ENCODE measurements around the gene KISS1R.

KISS1R gene

DNA sequence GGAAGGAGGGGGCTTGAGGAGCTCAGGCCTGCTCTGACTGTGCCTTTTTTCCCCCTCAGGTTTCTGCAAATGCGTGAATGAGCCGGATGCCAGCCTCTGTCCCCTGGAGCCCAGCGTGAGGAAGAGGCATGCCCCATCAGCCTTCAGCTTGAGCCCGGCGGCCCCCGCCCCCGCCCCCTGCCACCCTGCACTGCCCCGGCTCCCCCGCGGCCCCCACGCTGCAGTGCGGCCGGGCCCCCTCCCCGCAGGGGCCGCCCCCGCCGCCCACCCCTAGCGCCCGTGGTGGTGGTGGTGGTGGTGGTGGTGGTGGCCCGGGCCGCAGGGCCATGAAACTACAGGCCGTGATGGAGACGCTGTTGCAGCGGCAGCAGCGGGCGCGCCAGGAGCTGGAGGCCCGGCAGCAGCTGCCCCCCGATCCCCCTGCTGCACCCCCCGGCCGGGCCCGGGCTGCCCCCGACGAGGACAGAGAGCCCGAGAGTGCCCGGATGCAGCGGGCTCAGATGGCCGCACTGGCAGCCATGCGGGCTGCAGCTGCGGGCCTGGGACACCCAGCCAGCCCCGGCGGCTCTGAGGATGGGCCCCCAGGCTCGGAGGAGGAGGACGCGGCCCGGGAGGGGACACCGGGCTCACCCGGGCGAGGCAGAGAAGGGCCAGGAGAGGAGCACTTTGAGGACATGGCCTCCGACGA lies 12.2 kb downstream of the KISS1R start:
- H3K36me3 ChIP-seq (ENCODE audit: insufficient read depth, low read depth, low read length): peaks cover 10% of the 10 kb centered on the region; the same call in 1 of the 2 replicates
- H3K4me3 ChIP-seq (ENCODE audit: low read length): no peak overlapping the region
- H3K27ac ChIP-seq (ENCODE audit: low read length): no peak overlapping the region
- H3K9ac ChIP-seq (ENCODE audit: low read depth, low read length): no peak overlapping the region
- H3K9me3 ChIP-seq (ENCODE audit: insufficient read depth, low read depth, low read length): no peaks in the 10 kb centered on the region
- peaks cover 6% of the 10 kb centered on the region; the same call in 1 of the 2 replicates for H3K27me3 ChIP-seq (ENCODE audit: insufficient read depth, low read length)
- H3K4me1 ChIP-seq (ENCODE audit: insufficient read depth, low read length): 0 out of 2 replicates have a peak, but pooled peaks cover 3% of the 10 kb centered on the region

- no peak overlapping the region for H3K4me3 ChIP-seq (ENCODE audit: low read length)
- H3K27ac ChIP-seq (ENCODE audit: low read length): no peak overlapping the region
- H3K4me1 ChIP-seq (ENCODE audit: insufficient read depth, low read length): 0 out of 2 replicates have a peak, but pooled peaks cover 3% of the 10 kb centered on the region
- H3K9ac ChIP-seq (ENCODE audit: low read depth, low read length): no peak overlapping the region
- H3K9me3 ChIP-seq (ENCODE audit: insufficient read depth, low read depth, low read length): no peaks in the 10 kb centered on the region
- peaks cover 10% of the 10 kb centered on the region; the same call in 1 of the 2 replicates for H3K36me3 ChIP-seq (ENCODE audit: insufficient read depth, low read depth, low read length)
- peaks cover under 1% of the 10 kb centered on the region; the same call in 1 of the 2 replicates for H3K27me3 ChIP-seq (ENCODE audit: insufficient read depth, low read length)
Observed at GRCh38 chr19:929891-930258, 12.7 kb downstream of the KISS1R start.

DNA sequence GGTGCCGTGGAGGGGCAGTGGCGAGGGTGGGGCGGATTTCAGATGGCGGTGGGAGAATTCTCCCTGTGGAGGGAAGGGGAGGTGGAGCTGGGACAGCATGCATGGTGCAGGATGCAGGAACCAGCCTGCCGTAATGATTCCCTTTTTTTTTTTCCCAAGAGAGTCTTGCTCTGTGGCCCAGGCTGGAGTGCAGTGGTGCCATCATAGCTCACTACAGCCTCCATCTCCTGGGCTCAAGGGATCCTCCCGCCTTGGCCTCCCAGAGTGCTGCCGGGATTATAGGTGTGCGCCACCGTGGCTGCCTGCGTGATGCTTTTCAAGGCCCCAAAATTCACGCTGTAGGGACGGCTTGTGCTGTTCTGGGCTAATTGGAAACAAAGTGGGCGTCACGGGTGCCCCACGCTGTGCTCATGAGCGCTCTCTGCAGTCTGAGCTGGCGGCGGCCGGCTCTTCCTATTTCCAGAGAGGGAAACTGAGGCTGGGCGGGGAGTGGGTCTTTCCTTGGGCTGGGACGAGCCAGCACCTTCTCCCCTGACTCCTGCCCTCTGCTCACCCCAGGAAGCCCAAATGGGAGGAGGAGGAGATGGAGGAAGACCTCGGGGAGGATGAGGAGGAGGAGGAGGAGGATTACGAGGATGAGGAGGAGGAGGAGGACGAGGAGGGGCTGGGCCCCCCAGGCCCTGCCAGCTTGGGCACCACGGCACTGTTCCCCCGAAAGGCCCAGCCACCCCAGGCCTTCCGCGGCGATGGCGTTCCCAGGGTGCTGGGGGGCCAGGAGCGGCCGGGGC lies 14.9 kb downstream of the KISS1R start:
- peaks cover 15% of the 10 kb centered on the region; the same call in 1 of the 2 replicates for H3K36me3 ChIP-seq (ENCODE audit: insufficient read depth, low read depth, low read length)
- H3K4me1 ChIP-seq (ENCODE audit: insufficient read depth, low read length): 0 out of 2 replicates have a peak, but pooled peaks cover 3% of the 10 kb centered on the region
- no peak overlapping the region for H3K9ac ChIP-seq (ENCODE audit: low read depth, low read length)
- no peaks in the 10 kb centered on the region for H3K9me3 ChIP-seq (ENCODE audit: insufficient read depth, low read depth, low read length)
- no peak overlapping the region for H3K4me3 ChIP-seq (ENCODE audit: low read length)
- H3K27me3 ChIP-seq (ENCODE audit: insufficient read depth, low read length): no peaks in the 10 kb centered on the region
- H3K27ac ChIP-seq (ENCODE audit: low read length): no peak overlapping the region

- Histone ChIP-seq H3K27ac (ENCODE audit: low read length) (no peak overlapping the region), H3K9me3 (ENCODE audit: insufficient read depth, low read depth, low read length) (no peaks in the 10 kb centered on the region), H3K4me1 (ENCODE audit: insufficient read depth, low read length) (0 out of 2 replicates have a peak, but pooled peaks cover 3% of the 10 kb centered on the region), H3K9ac (ENCODE audit: low read depth, low read length) (no peak overlapping the region), H3K4me3 (ENCODE audit: low read length) (no peak overlapping the region), H3K27me3 (ENCODE audit: insufficient read depth, low read length) (no peaks in the 10 kb centered on the region), H3K36me3 (ENCODE audit: insufficient read depth, low read depth, low read length) (peaks cover 19% of the 10 kb centered on the region; the same call in 1 of the 2 replicates)
Observed at GRCh38 chr19:932648-933552, 15.8 kb downstream of the KISS1R start.

DNA sequence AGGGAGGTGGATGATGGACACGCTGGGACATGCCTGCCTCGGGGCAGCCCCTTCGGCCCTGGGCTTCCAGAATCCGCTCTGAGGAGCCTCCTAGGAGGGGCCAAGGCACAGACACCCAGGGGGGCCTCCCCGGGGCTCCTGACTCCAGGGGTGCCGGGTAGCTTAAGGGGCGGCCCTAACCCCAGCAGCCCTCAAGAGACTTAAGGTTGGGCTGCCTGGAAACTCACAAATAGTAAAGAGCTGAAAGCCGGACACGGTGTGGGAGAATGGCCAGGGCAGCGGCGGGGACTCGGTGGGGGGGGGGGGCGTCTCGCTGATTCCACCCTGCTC lies 16.4 kb downstream of the KISS1R start:
- Histone ChIP-seq H3K9me3 (ENCODE audit: insufficient read depth, low read depth, low read length) (no peaks in the 10 kb centered on the region), H3K27me3 (ENCODE audit: insufficient read depth, low read length) (no peaks in the 10 kb centered on the region), H3K27ac (ENCODE audit: low read length) (no peak overlapping the region), H3K4me1 (ENCODE audit: insufficient read depth, low read length) (0 out of 2 replicates have a peak, but pooled peaks cover 3% of the 10 kb centered on the region), H3K4me3 (ENCODE audit: low read length) (no peak overlapping the region), H3K36me3 (ENCODE audit: insufficient read depth, low read depth, low read length) (peaks cover 23% of the 10 kb centered on the region; the same call in 1 of the 2 replicates), H3K9ac (ENCODE audit: low read depth, low read length) (no peak overlapping the region)

GRCh38 chr19:934197-934840 lies 17.2 kb downstream of the KISS1R start:
- Histone ChIP-seq H3K36me3 (ENCODE audit: insufficient read depth, low read depth, low read length) (peaks cover 24% of the 10 kb centered on the region), H3K27ac (ENCODE audit: low read length) (no peak overlapping the region)

GRCh38 chr19:934865-935479 lies 17.8 kb downstream of the KISS1R start:
- no peak overlapping the region for H3K9ac ChIP-seq (ENCODE audit: low read depth, low read length)
- no peaks in the 10 kb centered on the region for H3K27me3 ChIP-seq (ENCODE audit: insufficient read depth, low read length)
- no peak overlapping the region for H3K27ac ChIP-seq (ENCODE audit: low read length)
- H3K4me3 ChIP-seq (ENCODE audit: low read length): no peak overlapping the region
- H3K36me3 ChIP-seq (ENCODE audit: insufficient read depth, low read depth, low read length): peaks cover 23% of the 10 kb centered on the region
- 0 out of 2 replicates have a peak, but pooled peaks cover 3% of the 10 kb centered on the region for H3K4me1 ChIP-seq (ENCODE audit: insufficient read depth, low read length)
- no peaks in the 10 kb centered on the region for H3K9me3 ChIP-seq (ENCODE audit: insufficient read depth, low read depth, low read length)

More at GRCh38 chr19:934197-934840, 17.2 kb downstream of the KISS1R start:
- Histone ChIP-seq H3K4me1 (ENCODE audit: insufficient read depth, low read length) (0 out of 2 replicates have a peak, but pooled peaks cover 3% of the 10 kb centered on the region), H3K27me3 (ENCODE audit: insufficient read depth, low read length) (no peaks in the 10 kb centered on the region), H3K4me3 (ENCODE audit: low read length) (no peak overlapping the region), H3K9me3 (ENCODE audit: insufficient read depth, low read depth, low read length) (no peaks in the 10 kb centered on the region), H3K9ac (ENCODE audit: low read depth, low read length) (no peak overlapping the region)

DNA sequence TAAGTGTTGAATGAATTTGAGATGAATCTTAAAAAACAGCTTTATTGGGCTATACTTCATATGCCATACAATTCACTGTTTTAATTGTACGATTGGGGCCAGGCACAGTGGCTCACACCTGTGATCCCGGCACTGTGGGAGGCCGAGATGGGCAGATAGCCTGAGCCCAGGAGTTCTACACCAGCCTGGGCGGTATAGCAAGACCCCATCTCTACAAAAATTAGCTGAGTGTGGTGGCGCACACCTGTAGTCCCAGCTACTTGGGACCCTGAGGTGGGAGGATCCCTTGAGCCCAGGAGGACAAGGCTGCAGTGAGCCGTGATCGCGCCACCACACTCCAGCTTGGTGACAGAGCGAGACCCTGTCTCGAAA lies 19.0 kb downstream of the KISS1R start:
- H3K9me3 ChIP-seq (ENCODE audit: insufficient read depth, low read depth, low read length): no peaks in the 10 kb centered on the region
- no peaks in the 10 kb centered on the region for H3K27me3 ChIP-seq (ENCODE audit: insufficient read depth, low read length)
- H3K36me3 ChIP-seq (ENCODE audit: insufficient read depth, low read depth, low read length): peaks cover 16% of the 10 kb centered on the region; the same call in 1 of the 2 replicates
- H3K4me3 ChIP-seq (ENCODE audit: low read length): no peak overlapping the region
- no peak overlapping the region for H3K9ac ChIP-seq (ENCODE audit: low read depth, low read length)
- no peak overlapping the region for H3K27ac ChIP-seq (ENCODE audit: low read length)
- H3K4me1 ChIP-seq (ENCODE audit: insufficient read depth, low read length): 0 out of 2 replicates have a peak, but pooled peaks cover 3% of the 10 kb centered on the region

- Histone ChIP-seq H3K9ac (ENCODE audit: low read depth, low read length) (no peak overlapping the region), H3K4me3 (ENCODE audit: low read length) (no peak overlapping the region), H3K36me3 (ENCODE audit: insufficient read depth, low read depth, low read length) (peaks cover 16% of the 10 kb centered on the region; the same call in 1 of the 2 replicates), H3K27me3 (ENCODE audit: insufficient read depth, low read length) (no peaks in the 10 kb centered on the region), H3K27ac (ENCODE audit: low read length) (no peak overlapping the region), H3K9me3 (ENCODE audit: insufficient read depth, low read depth, low read length) (no peaks in the 10 kb centered on the region), H3K4me1 (ENCODE audit: insufficient read depth, low read length) (0 out of 2 replicates have a peak, but pooled peaks cover 3% of the 10 kb centered on the region)
Observed at GRCh38 chr19:937259-937694, 20.1 kb downstream of the KISS1R start.

GRCh38 chr19:938233-938923 lies 21.2 kb downstream of the KISS1R start:
- H3K36me3 ChIP-seq (ENCODE audit: insufficient read depth, low read depth, low read length): peaks cover 23% of the 10 kb centered on the region
- H3K27me3 ChIP-seq (ENCODE audit: insufficient read depth, low read length): no peaks in the 10 kb centered on the region
- no peaks in the 10 kb centered on the region for H3K4me1 ChIP-seq (ENCODE audit: insufficient read depth, low read length)
- H3K4me3 ChIP-seq (ENCODE audit: low read length): no peak overlapping the region
- H3K9me3 ChIP-seq (ENCODE audit: insufficient read depth, low read depth, low read length): no peaks in the 10 kb centered on the region
- no peak overlapping the region for H3K27ac ChIP-seq (ENCODE audit: low read length)
- H3K9ac ChIP-seq (ENCODE audit: low read depth, low read length): no peak overlapping the region
